ENCODE data around the gene KRT5.

- TF ChIP-seq, protein P1, sequence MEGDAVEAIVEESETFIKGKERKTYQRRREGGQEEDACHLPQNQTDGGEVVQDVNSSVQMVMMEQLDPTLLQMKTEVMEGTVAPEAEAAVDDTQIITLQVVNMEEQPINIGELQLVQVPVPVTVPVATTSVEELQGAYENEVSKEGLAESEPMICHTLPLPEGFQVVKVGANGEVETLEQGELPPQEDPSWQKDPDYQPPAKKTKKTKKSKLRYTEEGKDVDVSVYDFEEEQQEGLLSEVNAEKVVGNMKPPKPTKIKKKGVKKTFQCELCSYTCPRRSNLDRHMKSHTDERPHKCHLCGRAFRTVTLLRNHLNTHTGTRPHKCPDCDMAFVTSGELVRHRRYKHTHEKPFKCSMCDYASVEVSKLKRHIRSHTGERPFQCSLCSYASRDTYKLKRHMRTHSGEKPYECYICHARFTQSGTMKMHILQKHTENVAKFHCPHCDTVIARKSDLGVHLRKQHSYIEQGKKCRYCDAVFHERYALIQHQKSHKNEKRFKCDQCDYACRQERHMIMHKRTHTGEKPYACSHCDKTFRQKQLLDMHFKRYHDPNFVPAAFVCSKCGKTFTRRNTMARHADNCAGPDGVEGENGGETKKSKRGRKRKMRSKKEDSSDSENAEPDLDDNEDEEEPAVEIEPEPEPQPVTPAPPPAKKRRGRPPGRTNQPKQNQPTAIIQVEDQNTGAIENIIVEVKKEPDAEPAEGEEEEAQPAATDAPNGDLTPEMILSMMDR (IDR thresholded peaks at IDR 0.05; ENCODE audit: poor library complexity), result peak; percentile 67
- no peak for TF ChIP-seq EZH2 (IDR thresholded peaks at IDR 0.05; ENCODE audit: borderline replicate concordance)
These were observed 13.1 kb downstream of the KRT5 start for GRCh38 chr12:52506858-52507715.
